Raji (cell line): Measurements from ENCODE around the gene GBP3.

Experiments used
- POLR2A ChIP-seq: IDR thresholded peaks from 2 replicates; pipeline ENCODE4 v1.6.1; 2011; ENCODE audit warnings: low read depth, low read length, control low read depth; ENCODE audit not compliant: insufficient read depth

The GBP3 gene

DNA sequence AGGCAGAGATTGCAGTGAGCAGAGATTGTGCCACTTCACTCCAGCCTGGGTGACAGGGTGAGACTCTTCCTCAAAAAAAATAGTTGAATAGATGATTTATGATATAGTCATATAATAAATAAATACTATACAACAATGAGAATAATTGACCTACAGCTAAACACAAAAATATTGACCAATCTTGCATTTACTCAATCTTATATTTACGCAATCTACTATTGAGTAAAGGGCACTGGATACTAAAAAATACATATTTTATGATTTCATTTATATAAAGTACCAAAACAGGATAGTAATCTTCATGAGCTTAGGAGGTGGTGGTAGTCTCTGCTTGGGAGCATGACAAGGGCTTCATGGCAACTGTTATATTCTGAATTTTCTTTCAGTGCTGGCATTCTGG is 19.1 kb upstream of the GBP3 start:
- no peak for TF ChIP-seq POLR2A

DNA sequence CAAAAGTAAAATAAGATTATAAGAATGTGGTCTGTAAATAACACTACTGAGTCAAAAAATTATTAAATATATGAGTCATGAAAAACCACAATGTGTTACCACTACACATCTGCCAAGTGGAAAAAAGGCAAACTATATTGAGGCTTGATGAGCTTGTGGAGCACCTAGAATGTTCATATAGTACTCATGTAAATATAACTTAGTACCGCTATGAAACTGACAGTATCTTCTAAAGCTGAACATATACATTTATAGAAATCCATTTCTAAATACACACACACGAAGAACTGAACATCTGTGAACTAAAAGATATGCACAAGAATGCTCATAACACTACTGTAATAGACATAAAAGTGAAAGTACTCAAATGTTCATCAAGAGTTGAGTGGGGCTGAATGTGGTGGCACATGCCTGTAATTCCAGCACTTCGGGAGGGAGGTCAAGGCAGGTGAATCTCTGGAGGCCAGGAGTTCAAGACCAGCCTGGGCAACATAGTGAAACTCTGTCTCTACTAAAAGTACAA is 18.5 kb upstream of the GBP3 start:
- no peak for TF ChIP-seq POLR2A

DNA sequence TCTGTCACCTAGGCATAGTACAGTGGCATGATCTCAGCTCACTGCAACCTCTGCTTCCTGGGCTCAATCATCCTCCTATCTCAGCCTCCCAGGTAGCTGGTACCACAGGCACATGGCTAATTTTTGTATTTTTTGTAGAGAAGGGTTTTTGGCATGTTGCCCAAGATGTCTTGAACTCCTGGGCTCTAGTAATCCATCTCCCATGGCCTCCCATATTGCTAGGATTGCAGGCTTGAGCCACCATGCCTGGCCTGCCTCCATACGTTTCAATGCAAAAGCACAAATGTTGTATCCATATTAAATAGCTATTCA is 17.6 kb upstream of the GBP3 start:
- TF ChIP-seq POLR2A: no peak

DNA sequence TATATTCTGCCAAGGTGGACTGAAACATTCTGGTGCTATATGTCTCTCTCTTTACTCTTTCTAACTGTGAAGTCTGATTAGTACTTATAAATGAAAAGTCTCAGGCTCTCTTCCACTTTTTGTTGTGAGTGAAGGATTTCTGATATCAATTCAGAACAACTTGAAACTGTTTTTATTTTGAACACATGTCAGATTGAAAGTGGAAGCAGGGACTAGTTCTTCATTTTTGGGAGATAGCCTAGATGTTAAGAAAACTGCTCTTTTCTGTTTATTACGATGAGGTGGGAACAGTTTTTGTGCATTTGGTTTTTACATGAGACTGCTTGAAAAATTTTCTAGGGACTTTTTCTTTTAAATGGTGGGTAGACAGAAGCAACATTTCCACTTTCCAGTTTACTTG is 14.5 kb upstream of the GBP3 start:
- TF ChIP-seq POLR2A: no peak

DNA sequence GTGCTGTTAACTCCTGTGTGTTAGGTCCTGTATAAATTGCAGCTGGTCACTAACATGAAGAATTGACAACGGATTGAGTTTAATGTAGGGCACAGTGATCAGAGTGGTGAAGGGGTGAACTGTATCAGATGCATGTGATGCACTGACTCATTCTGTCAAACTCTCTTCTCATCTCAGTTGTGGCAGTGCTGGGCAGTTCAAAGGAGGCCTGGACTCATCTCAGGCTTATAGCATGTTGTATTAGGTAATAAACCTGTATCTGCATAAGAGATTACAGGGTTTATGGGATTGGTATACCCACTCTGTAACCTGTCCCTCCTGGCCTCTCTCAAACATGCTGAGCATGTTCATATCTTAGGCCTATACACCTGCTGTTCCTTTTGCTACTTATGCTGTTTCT is 12.4 kb upstream of the GBP3 start:
- TF ChIP-seq POLR2A: no peak

DNA sequence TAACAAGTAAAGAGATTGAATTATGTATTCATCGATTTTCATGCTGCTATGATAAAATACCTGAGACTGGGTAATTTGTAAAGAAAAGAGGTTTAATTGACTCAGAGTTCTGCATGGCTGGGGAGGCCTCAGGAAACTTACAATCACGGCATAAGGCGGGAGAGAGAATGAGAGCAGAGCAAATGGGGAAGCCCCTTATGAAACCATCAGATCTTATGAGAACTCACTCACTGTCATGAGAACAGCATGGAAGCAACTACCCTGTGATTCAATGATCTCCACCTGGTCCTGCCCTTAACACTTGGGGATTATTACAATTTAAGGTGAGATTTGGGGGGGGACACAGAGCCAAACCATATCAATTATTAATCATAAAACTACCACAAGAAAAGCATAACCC is 3.3 kb upstream of the GBP3 start:
- no peak for TF ChIP-seq POLR2A

GRCh38 chr1:89023026-89023425 is 360 bp upstream of the GBP3 start:
- no peak for TF ChIP-seq POLR2A

DNA sequence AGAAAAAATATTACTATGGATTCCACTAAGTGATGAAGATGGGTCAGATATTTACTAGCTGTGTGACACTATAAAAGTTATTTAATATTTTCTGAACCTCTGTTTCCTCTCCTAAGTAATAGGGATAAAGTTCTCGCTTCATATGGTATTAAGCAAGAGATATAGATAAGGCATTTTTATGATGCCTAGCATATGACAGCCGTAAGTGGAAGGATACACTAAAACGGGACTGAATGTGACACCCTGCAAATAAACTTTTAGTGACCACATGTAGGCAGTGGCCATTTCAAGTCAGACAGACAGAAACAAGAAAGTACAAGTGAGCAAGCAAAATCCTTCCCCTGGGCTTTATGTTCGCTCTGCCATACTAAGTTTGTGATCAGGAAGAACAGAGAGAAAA is 14.2 kb downstream of the GBP3 start:
- no peak for TF ChIP-seq POLR2A

- TF ChIP-seq POLR2A: no peak
Measured at GRCh38 chr1:89005286-89006151, 17.1 kb downstream of the GBP3 start.

DNA sequence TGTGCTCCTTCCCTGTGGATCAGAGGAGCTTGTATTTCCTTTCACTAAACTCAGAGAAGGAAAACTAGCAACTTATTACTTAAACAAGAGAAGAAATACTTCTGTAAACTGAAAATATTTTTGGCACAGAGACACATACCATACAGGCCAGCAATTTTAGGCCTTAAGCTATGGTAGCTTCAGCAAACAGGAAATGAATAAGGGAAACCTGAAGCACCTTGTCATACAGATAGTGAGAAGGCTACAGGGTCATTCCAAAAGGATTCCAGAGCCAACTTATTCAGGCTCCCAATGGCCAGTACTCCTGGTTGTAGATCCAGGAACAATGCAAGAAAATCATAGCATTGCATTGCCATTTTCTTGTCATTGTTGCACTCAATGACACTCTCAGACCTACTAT is 21.2 kb downstream of the GBP3 start:
- no peak for TF ChIP-seq POLR2A

- TF ChIP-seq POLR2A: no peak
Measured at GRCh38 chr1:88998716-88999115, 23.9 kb downstream of the GBP3 start.

- no peak for TF ChIP-seq POLR2A
Measured at GRCh38 chr1:88990426-88990825, 32.2 kb downstream of the GBP3 start.

GRCh38 chr1:88985692-88986091 is 37.0 kb downstream of the GBP3 start:
- TF ChIP-seq POLR2A: no peak

- TF ChIP-seq POLR2A: no peak
Measured at GRCh38 chr1:88985032-88985431, 37.6 kb downstream of the GBP3 start.

GRCh38 chr1:88984569-88984968 is 38.1 kb downstream of the GBP3 start:
- TF ChIP-seq POLR2A: no peak

DNA sequence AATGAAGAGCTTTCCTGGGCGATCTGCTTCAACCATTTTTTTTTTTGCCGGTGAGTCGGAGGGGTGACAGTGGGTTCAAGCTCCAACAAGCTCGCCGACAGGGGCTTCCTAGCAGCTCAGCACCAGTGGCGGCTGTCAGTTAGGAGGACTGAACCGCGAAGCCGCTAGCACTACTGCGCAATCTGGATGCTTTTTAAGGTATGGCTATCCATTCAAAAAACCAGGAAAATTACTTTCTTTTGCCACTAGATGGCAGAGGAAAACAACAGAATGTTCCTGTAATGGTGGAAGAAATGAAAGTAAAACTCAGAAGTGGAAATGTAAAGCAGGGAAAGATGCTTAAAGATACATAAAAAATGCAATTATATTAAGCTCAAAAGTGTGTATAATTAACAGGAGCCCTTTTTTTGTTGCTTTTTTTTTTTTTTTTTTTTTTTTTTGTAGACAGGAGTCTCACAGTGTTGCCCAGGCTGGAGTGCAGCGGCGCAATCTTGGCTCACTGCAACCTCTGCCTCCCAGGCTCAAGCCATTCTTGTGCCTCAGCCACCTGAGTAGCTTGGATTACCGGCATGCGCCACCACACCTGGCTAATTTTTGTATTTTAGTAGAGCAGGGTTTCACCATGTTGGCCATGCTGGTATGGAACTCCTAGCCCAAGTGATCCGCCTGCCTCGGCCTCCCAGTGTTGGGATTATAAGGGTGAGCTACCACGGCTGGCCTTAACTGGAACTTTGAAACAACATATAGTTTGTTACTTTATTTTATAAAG is 38.7 kb downstream of the GBP3 start:
- no peak for TF ChIP-seq POLR2A
